Breast epithelium (tissue), 4 donors: ENCODE data around the gene ATP8B3. TPM values are rescaled to one million over a fixed set of nuclear protein-coding genes. Genes with fewer than 3 reads are reported as not detected.

Experiments used
- DNase-seq, 2 donors: peaks; one replicate each; pipeline ENCODE4 v3.0.0-alpha.2; 2019; ENCODE audit warnings: low spot score in 2 of 2
- H3K27ac ChIP-seq, 2 donors: fragments of 200-600 bp; sonication (generic) in 1 of 2; one replicate each; pipeline ENCODE4 v1.5.1; 2016 to 2019; ENCODE audit warnings: mild to moderate bottlenecking in 1 of 2
- H3K27me3 ChIP-seq, 2 donors: fragments of 200-600 bp; sonication (generic) in 1 of 2; one replicate each; pipeline versions ENCODE4 v1.5.1 to v1.6.0; 2017 to 2019; ENCODE audit warnings: control low read depth in 1 of 2, mild to moderate bottlenecking in 1 of 2
- H3K36me3 ChIP-seq: fragments of 200-600 bp; one replicate; pipeline ENCODE4 v1.5.1; 2019
- H3K4me1 ChIP-seq, 2 donors: fragments of 200-600 bp; sonication (generic); one replicate each; pipeline ENCODE4 v1.5.1; 2016 to 2019; ENCODE audit warnings: control low read depth in 1 of 2
- H3K4me3 ChIP-seq, 3 donors: fragments of 200-600 bp; sonication (generic); 1 replicate in 2 of 3; 2 replicates in 1 of 3; pipeline ENCODE4 v1.5.1; 2016 to 2019; ENCODE audit warnings: mild to moderate bottlenecking in 3 of 3, moderate library complexity in 2 of 3
- H3K9me3 ChIP-seq, 2 donors: fragments of 200-600 bp; sonication (generic) in 1 of 2; one replicate each; pipeline ENCODE4 v1.5.1; 2016 to 2019; ENCODE audit warnings: control low read depth in 1 of 2
- CTCF ChIP-seq, 3 donors: fragments of 450-650 bp; IDR thresholded peaks; one replicate each; pipeline ENCODE4 v1.5.1; 2016 to 2017; ENCODE audit warnings: antibody characterized with exemption in 3 of 3, mild to moderate bottlenecking in 3 of 3, moderate library complexity in 3 of 3
- POLR2A ChIP-seq: fragments of 450-650 bp; IDR thresholded peaks from one replicate; pipeline ENCODE4 v1.6.1; 2016; ENCODE audit warnings: antibody characterized with exemption, mild to moderate bottlenecking, moderate library complexity
- POLR2AphosphoS5 ChIP-seq, 3 donors: sonication (generic); formaldehyde crosslinking; IDR thresholded peaks; one replicate each; pipeline ENCODE4 v1.6.1; 2017; ENCODE audit warnings: antibody characterized with exemption in 3 of 3
- intact Hi-C: fragments of 100-400 bp; cut with DNase I; formaldehyde crosslinking; loops from one replicate; pipeline ENCODE4 v1.15.1; 2023; ENCODE audit warnings: low total_unique reads
- total RNA-seq, 3 donors: library from RNA; depleted of rRNA; stranded (reverse); fragments of >200 nt; gene quantifications; one replicate each; pipeline ENCODE4 v1.1.0, GENCODE V29; 2016

ATP8B3 gene
- total RNA-seq, 3 donors from 2014 or later: 0.66 to 1.4 (median 1.0) TPM

DNA sequence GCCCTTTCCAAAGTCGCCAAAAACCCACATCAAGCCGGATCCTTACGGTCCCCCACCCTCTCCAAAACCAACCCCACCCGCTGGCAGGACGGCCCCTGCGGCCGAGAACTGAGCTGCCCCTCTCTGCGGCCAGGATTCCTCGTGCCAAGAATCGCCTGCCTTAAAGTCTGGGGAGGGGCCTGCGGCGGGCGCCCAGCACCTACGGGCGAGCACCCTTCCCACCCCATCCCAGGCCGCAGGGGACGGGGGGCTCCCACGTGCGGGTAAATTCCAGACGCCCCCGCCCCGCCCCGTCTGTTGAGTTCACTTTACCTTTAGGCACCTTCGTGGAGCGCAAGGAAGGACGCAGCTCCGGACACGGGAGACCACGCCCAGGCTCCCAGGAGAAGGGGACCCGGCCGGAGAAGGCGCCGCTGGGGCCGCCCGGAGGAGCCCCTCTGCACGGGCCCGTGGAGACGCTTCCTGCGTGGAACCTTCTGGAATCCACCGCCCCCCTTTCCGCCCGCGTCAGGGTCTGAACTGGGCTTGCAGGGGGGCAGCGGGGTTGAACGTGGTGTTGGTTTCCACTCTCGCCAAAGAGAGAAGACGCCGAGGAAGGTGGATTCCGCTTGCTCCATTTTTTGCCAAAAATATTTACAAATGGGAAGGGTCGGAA, 36.0 kb downstream of the ATP8B3 start:
- Histone ChIP-seq H3K36me3 (no peaks in the 10 kb centered on the region), H3K4me3 (peak overlapping the region in 1 of 3 donors; percentile 17), H3K27me3 (peaks cover 14 to 81% of the 10 kb centered on the region in 2 donors), H3K4me1 (no peaks in the 10 kb centered on the region), H3K27ac (no peak overlapping the region), H3K9me3 (peaks cover 12 to 19% of the 10 kb centered on the region in 2 donors)
- TF ChIP-seq POLR2AphosphoS5 (IDR thresholded peaks at IDR 0.05) (no peak), POLR2A (no peak), CTCF (IDR thresholded peaks at IDR 0.05) (no peak)
- DNase-seq: no peak
- intact Hi-C loops: no loop called here

GRCh38 chr19:1774989-1775772, 36.9 kb downstream of the ATP8B3 start:
- H3K27me3 ChIP-seq: peaks cover 14 to 84% of the 10 kb centered on the region in 2 donors

DNA sequence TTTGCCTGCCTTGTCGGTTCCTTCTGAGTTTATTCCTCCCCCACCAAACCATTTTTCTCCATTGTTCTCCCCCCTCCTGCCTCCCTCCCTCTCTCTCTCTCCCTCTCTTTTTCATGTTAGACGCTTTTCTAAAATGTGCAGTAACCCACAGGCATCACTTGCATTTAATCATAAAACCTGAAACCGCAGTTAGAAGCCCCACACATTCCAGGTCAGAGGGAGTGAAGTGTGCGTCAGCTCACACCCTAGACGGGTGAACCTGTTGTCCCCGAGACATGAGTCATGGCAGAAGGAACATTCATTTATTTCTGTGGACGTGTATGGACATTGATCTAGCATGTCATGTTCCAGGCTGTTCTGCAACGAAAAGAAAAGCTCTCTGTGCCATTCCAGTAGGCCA, 38.9 kb downstream of the ATP8B3 start:
- DNase-seq: no peak
- no peaks in the 10 kb centered on the region for H3K36me3 ChIP-seq
- no peak overlapping the region for H3K4me3 ChIP-seq
- peaks cover 21 to 31% of the 10 kb centered on the region in 2 donors for H3K9me3 ChIP-seq
- TF ChIP-seq CTCF (IDR thresholded peaks at IDR 0.05) (no peak), POLR2A (no peak), POLR2AphosphoS5 (IDR thresholded peaks at IDR 0.05) (no peak)
- H3K27ac ChIP-seq: no peak overlapping the region
- intact Hi-C loops: no loop called here
- H3K4me1 ChIP-seq: no peaks in the 10 kb centered on the region
- H3K27me3 ChIP-seq: peaks cover 17 to 86% of the 10 kb centered on the region in 2 donors

More at GRCh38 chr19:1774989-1775772, 36.9 kb downstream of the ATP8B3 start:
- TF ChIP-seq POLR2AphosphoS5 (IDR thresholded peaks at IDR 0.05) (no peak), CTCF (IDR thresholded peaks at IDR 0.05) (peak in 2 of 3 donors; percentile 13 to 15), POLR2A (no peak)
- DNase-seq: no peak
- Histone ChIP-seq H3K27ac (no peak overlapping the region), H3K4me1 (no peaks in the 10 kb centered on the region), H3K4me3 (peak overlapping the region in 1 of 3 donors; percentile 23), H3K36me3 (no peaks in the 10 kb centered on the region), H3K9me3 (peaks cover 20 to 28% of the 10 kb centered on the region in 2 donors)
- intact Hi-C loops: no loop called here

DNA sequence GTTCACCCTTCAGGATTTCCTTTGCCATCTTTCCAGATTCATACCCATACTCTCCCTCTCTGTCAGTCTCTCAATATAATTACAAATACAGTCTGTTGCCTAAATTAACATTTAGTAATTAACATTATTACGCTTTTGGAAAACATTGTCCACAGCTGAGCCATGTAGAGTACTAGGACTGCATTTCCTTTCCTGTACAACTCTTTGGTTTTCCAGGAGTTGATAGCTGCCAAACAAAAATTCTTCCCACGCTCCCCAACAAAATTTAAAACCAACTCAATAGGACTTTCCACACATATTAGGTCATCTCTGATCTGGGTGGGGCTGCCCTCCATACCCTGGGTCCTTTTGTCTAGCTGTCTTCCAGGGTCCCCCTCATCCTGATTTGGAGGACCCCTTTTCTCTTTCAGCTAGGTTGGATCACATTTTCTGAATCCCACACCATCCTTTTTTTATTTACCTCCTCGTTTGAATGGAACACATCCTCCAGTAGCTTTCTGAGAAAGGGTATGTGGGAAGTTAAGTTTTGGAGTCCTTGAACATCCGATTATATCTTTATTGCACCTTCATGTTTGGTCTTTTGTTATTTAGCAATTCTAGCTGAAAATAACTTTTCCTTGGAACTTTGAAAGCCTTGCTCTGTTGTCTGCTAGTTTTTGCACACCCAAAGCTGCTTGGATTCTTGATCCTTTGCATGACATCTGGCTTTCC, 41.1 kb downstream of the ATP8B3 start:
- intact Hi-C loops: no loop called here
- peaks cover 21 to 31% of the 10 kb centered on the region in 2 donors for H3K9me3 ChIP-seq
- no peak for DNase-seq
- no peaks in the 10 kb centered on the region for H3K36me3 ChIP-seq
- no peak overlapping the region for H3K27ac ChIP-seq
- TF ChIP-seq CTCF (IDR thresholded peaks at IDR 0.05): no peak
- no peak for TF ChIP-seq POLR2AphosphoS5 (IDR thresholded peaks at IDR 0.05)
- peaks cover 20 to 89% of the 10 kb centered on the region in 2 donors for H3K27me3 ChIP-seq
- no peak overlapping the region for H3K4me3 ChIP-seq
- H3K4me1 ChIP-seq: no peaks in the 10 kb centered on the region
